ENCODE measurements around the gene ADAM19.

Gene ADAM19

GRCh38 chr5:157541447-157542118 is 34.0 kb downstream of the ADAM19 start:
- H3K4me3 ChIP-seq (ENCODE audit: low read depth, low read length): no peak overlapping the region
- no peak for DNase-seq (ENCODE audit: low read depth)
- TF ChIP-seq MYC (IDR thresholded peaks at IDR 0.05; ENCODE audit: low read depth, low read length) (no peak), POLR2A (IDR thresholded peaks at IDR 0.05; ENCODE audit: extremely low read depth, insufficient read length) (no peak), MAX (IDR thresholded peaks at IDR 0.05; ENCODE audit: low read depth, low read length) (no peak)
- TF ChIP-seq, protein P1, sequence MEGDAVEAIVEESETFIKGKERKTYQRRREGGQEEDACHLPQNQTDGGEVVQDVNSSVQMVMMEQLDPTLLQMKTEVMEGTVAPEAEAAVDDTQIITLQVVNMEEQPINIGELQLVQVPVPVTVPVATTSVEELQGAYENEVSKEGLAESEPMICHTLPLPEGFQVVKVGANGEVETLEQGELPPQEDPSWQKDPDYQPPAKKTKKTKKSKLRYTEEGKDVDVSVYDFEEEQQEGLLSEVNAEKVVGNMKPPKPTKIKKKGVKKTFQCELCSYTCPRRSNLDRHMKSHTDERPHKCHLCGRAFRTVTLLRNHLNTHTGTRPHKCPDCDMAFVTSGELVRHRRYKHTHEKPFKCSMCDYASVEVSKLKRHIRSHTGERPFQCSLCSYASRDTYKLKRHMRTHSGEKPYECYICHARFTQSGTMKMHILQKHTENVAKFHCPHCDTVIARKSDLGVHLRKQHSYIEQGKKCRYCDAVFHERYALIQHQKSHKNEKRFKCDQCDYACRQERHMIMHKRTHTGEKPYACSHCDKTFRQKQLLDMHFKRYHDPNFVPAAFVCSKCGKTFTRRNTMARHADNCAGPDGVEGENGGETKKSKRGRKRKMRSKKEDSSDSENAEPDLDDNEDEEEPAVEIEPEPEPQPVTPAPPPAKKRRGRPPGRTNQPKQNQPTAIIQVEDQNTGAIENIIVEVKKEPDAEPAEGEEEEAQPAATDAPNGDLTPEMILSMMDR (IDR thresholded peaks at IDR 0.05; ENCODE audit: low read depth, low read length): no peak

DNA sequence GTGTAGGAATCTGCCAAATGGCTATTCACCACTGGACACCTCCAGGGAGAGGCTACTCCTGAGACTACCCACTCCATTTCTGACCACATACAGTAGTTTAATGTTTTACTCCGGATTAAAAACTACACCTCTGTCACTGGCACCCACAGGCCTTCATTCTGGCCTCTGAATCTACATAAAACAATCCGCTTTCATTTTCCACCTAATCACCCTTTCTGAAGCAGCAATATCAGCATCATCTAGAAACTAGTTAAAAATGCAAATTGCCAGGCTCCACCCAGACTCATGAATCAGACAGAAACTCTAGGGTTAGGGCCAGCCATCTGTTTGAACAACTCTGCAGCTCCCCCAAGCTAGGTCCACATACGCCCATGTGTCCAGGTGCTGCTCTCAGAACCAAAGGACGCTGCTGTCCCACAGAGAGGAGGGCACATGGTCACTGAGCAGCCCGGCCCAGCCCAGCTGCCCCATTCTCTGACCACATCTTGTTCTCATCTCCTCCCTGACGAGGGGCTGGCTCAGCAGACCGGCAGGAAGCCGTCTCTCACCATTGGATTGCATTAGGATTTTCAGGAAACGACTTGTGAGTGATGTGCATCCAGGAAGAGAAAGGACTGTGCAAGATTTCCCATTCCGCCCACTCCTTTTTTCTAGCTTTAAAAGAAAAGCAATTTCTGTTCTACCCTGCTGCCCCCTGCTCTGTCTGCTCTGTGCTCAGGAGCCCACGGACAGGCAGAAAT is 34.7 kb downstream of the ADAM19 start:
- TF ChIP-seq, protein P1 (IDR thresholded peaks at IDR 0.05; ENCODE audit: low read depth, low read length): no peak
- no peak for TF ChIP-seq MYC (IDR thresholded peaks at IDR 0.05; ENCODE audit: low read depth, low read length)
- no peak for TF ChIP-seq POLR2A (IDR thresholded peaks at IDR 0.05; ENCODE audit: extremely low read depth, insufficient read length)
- no peak for TF ChIP-seq MAX (IDR thresholded peaks at IDR 0.05; ENCODE audit: low read depth, low read length)
- DNase-seq (ENCODE audit: low read depth): no peak
- no peak overlapping the region for H3K4me3 ChIP-seq (ENCODE audit: low read depth, low read length)

DNA sequence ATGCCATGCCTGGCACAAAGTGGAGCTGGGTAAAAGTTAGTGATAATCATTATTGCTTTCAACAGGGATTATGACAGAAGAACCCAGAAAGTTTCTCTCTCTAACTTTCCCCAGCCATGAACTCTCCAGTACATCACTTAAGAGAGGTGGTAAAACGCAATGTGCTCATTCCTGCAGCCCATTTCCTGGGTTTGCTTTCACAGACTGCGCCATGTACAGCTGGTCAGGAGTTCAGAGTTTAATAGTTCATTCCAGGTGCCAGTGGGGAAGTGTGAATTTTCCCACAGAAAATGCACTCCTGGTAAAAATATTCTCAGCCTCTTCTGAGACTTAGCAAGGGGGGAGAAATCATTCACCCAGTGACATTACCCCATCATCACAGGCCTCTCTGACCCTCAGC is 35.5 kb downstream of the ADAM19 start:
- no peak overlapping the region for H3K4me3 ChIP-seq (ENCODE audit: low read depth, low read length)
- TF ChIP-seq MAX (IDR thresholded peaks at IDR 0.05; ENCODE audit: low read depth, low read length): no peak
- TF ChIP-seq MYC (IDR thresholded peaks at IDR 0.05; ENCODE audit: low read depth, low read length): no peak
- TF ChIP-seq POLR2A (IDR thresholded peaks at IDR 0.05; ENCODE audit: extremely low read depth, insufficient read length): no peak
- TF ChIP-seq, protein P1 (IDR thresholded peaks at IDR 0.05; ENCODE audit: low read depth, low read length): no peak
- DNase-seq (ENCODE audit: low read depth): no peak

- no peak overlapping the region for H3K4me3 ChIP-seq (ENCODE audit: low read depth, low read length)
- no peak for TF ChIP-seq POLR2A (IDR thresholded peaks at IDR 0.05; ENCODE audit: extremely low read depth, insufficient read length)
- TF ChIP-seq, protein P1 (IDR thresholded peaks at IDR 0.05; ENCODE audit: low read depth, low read length): no peak
- TF ChIP-seq MAX (IDR thresholded peaks at IDR 0.05; ENCODE audit: low read depth, low read length): no peak
- no peak for TF ChIP-seq MYC (IDR thresholded peaks at IDR 0.05; ENCODE audit: low read depth, low read length)
- no peak for DNase-seq (ENCODE audit: low read depth)
Observed at GRCh38 chr5:157539503-157540022, 36.0 kb downstream of the ADAM19 start.

DNA sequence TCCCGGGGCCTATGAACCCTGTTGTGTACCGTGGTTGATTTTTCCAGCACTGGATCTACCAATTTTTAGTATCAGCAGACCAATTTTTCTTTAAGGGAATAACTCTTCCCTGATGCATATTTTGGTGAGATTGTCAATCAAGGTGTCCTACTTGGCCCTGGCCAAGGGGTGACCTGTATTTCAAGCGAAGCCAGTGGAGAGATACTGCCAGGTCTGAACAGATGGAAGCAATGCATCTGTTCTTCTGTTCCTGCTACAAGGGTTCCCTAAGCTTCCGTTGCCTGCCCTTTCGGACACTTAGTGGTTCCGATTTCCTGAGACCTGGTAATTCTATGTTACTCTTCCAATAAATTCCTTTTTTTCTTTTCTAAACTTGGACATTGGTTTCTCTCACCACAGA is 37.3 kb downstream of the ADAM19 start:
- H3K4me3 ChIP-seq (ENCODE audit: low read depth, low read length): no peak overlapping the region
- TF ChIP-seq POLR2A (IDR thresholded peaks at IDR 0.05; ENCODE audit: extremely low read depth, insufficient read length): no peak
- no peak for TF ChIP-seq MYC (IDR thresholded peaks at IDR 0.05; ENCODE audit: low read depth, low read length)
- TF ChIP-seq MAX (IDR thresholded peaks at IDR 0.05; ENCODE audit: low read depth, low read length): no peak
- TF ChIP-seq, protein P1 (IDR thresholded peaks at IDR 0.05; ENCODE audit: low read depth, low read length): no peak
- DNase-seq (ENCODE audit: low read depth): no peak
